Measurements from ENCODE around the gene TOP1.

TOP1 gene

DNA sequence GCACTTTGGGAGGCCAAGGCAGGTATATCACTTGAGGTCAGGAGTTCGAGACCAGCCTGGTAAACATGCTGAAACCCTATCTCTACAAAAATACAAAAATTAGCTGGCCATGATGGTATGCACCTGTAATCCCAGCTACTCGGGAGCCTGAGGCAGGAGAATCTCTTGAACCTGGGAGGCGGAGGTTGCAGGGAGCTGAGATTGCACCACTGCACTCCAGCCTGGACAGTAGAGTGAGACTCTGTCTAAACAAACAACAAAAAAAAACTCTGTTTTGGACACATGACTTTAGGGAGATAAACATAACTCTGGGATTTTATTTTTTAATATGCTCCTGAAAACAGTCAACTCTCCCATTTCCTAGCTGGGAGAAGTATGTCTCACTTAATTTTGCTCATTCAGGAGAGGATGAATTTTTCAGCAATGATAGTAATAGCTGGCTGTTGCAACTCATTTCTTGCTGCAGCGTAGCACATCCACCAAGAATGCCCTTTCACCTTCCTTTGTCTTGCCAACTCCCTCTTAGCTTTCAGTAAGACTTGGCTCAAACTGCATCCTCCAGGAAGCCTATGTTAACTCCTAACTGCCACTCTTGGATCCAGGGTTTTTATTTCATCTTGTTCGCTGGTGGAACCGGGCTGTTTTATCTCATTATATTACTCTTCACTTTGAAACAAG is 24.3 kb downstream of the TOP1 start:
- no peaks in the 10 kb centered on the region for H3K9me2 ChIP-seq (replicated peaks; ENCODE audit: insufficient read depth, low read length)
- no peak overlapping the region for H3K4me3 ChIP-seq (ENCODE audit: low read length)
- peaks cover 99% of the 10 kb centered on the region for H3K79me2 ChIP-seq (ENCODE audit: low read length)
- H3K9me3 ChIP-seq (replicated peaks; ENCODE audit: insufficient read depth, low read length): no peaks in the 10 kb centered on the region
- no peak overlapping the region for H2AFZ ChIP-seq (ENCODE audit: low read length)
- no peaks in the 10 kb centered on the region for H3K27me3 ChIP-seq (replicated peaks; ENCODE audit: insufficient read depth, low read length)
- H3K4me1 ChIP-seq (ENCODE audit: low read length): peaks cover 30% of the 10 kb centered on the region
- H3K36me3 ChIP-seq (replicated peaks; ENCODE audit: insufficient read depth, low read length): no peaks in the 10 kb centered on the region
- peaks cover 11% of the 10 kb centered on the region for H4K20me1 ChIP-seq (ENCODE audit: insufficient read depth, low read length)
- H3K4me2 ChIP-seq (ENCODE audit: low read depth, low read length): no peak overlapping the region
- peaks cover 19% of the 10 kb centered on the region for H3F3A ChIP-seq (ENCODE audit: insufficient read depth, low read length)
- TF ChIP-seq CTCF (IDR thresholded peaks at IDR 0.05; ENCODE audit: low read length): no peak
- no peak for TF ChIP-seq EZH2 (optimal IDR thresholded peaks at IDR 0.05; ENCODE audit: low read depth, low read length)
- TF ChIP-seq EZH2phosphoT487 (IDR thresholded peaks at IDR 0.05; ENCODE audit: low read length): no peak
- DNase-seq: no peak
- H3K27ac ChIP-seq (ENCODE audit: low read length): no peak overlapping the region
- no peak overlapping the region for H3K9ac ChIP-seq (ENCODE audit: low read length)

GRCh38 chr20:41054070-41054846 is 25.6 kb downstream of the TOP1 start:
- H3K4me3 ChIP-seq (ENCODE audit: low read length): no peak overlapping the region
- H3K9ac ChIP-seq (ENCODE audit: low read length): no peak overlapping the region
- no peaks in the 10 kb centered on the region for H3K9me2 ChIP-seq (replicated peaks; ENCODE audit: insufficient read depth, low read length)
- H3K79me2 ChIP-seq (ENCODE audit: low read length): peaks cover 99% of the 10 kb centered on the region
- H3K9me3 ChIP-seq (replicated peaks; ENCODE audit: insufficient read depth, low read length): no peaks in the 10 kb centered on the region
- H3K27ac ChIP-seq (ENCODE audit: low read length): no peak overlapping the region
- H3K36me3 ChIP-seq (replicated peaks; ENCODE audit: insufficient read depth, low read length): no peaks in the 10 kb centered on the region
- H3K4me1 ChIP-seq (ENCODE audit: low read length): peaks cover 24% of the 10 kb centered on the region
- DNase-seq: no peak
- H4K20me1 ChIP-seq (ENCODE audit: insufficient read depth, low read length): peaks cover 15% of the 10 kb centered on the region
- H3K27me3 ChIP-seq (replicated peaks; ENCODE audit: insufficient read depth, low read length): no peaks in the 10 kb centered on the region
- no peak overlapping the region for H3K4me2 ChIP-seq (ENCODE audit: low read depth, low read length)
- H3F3A ChIP-seq (ENCODE audit: insufficient read depth, low read length): peaks cover 6% of the 10 kb centered on the region; the same call in 1 of the 2 replicates
- no peak overlapping the region for H2AFZ ChIP-seq (ENCODE audit: low read length)
- no peak for TF ChIP-seq EZH2 (optimal IDR thresholded peaks at IDR 0.05; ENCODE audit: low read depth, low read length)
- TF ChIP-seq CTCF (IDR thresholded peaks at IDR 0.05; ENCODE audit: low read length): no peak
- TF ChIP-seq EZH2phosphoT487 (IDR thresholded peaks at IDR 0.05; ENCODE audit: low read length): no peak

DNA sequence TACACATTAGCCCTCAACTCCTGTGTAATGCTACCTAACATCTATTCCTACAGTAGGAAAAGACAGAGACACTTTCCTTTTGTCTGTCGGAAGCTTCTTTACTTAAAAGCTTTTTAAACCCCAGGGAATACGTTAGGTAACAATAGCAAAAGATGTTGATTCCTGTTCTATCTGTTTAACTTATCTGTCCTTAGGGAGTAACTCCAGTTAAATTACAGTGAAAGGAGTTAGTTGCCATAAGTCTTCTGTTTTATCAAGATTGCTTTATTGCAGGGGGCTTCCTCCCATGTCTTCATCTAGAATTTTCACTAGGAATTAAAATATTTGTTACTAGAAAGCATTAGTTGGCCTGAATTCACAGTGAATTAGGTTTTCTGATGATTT is 26.2 kb downstream of the TOP1 start:
- DNase-seq: no peak
- Histone ChIP-seq H3K9me2 (replicated peaks; ENCODE audit: insufficient read depth, low read length) (no peaks in the 10 kb centered on the region), H3K79me2 (ENCODE audit: low read length) (peaks cover 99% of the 10 kb centered on the region), H3K4me1 (ENCODE audit: low read length) (peaks cover 18% of the 10 kb centered on the region), H4K20me1 (ENCODE audit: insufficient read depth, low read length) (peaks cover 15% of the 10 kb centered on the region), H2AFZ (ENCODE audit: low read length) (no peak overlapping the region), H3K4me3 (ENCODE audit: low read length) (no peak overlapping the region), H3K27ac (ENCODE audit: low read length) (no peak overlapping the region), H3K9me3 (replicated peaks; ENCODE audit: insufficient read depth, low read length) (no peaks in the 10 kb centered on the region), H3K4me2 (ENCODE audit: low read depth, low read length) (no peak overlapping the region), H3F3A (ENCODE audit: insufficient read depth, low read length) (no peaks in the 10 kb centered on the region), H3K9ac (ENCODE audit: low read length) (no peak overlapping the region), H3K36me3 (replicated peaks; ENCODE audit: insufficient read depth, low read length) (no peaks in the 10 kb centered on the region), H3K27me3 (replicated peaks; ENCODE audit: insufficient read depth, low read length) (no peaks in the 10 kb centered on the region)
- TF ChIP-seq EZH2 (optimal IDR thresholded peaks at IDR 0.05; ENCODE audit: low read depth, low read length): no peak
- no peak for TF ChIP-seq CTCF (IDR thresholded peaks at IDR 0.05; ENCODE audit: low read length)
- no peak for TF ChIP-seq EZH2phosphoT487 (IDR thresholded peaks at IDR 0.05; ENCODE audit: low read length)
